Esophagus muscularis mucosa (tissue), 4 donors: ENCODE results near the gene MPZL1. TPM values are rescaled to one million over a fixed set of nuclear protein-coding genes. Genes with fewer than 3 reads are reported as not detected.

ENCODE experiments used
- DNase-seq: peaks from one replicate; pipeline ENCODE4 v3.0.0-alpha.2; 2017; ENCODE audit errors: extremely low spot score
- H3K27ac ChIP-seq, 4 donors: fragments of 200-600 bp; sonication (generic); replicated peaks in 1 of 4; 1 replicate in 3 of 4; 2 replicates in 1 of 4; pipeline ENCODE4 v1.5.1; 2016 to 2019; ENCODE audit warnings: mild to moderate bottlenecking in 1 of 4
- H3K27me3 ChIP-seq, 4 donors: fragments of 200-600 bp; sonication (generic); one replicate each; pipeline versions ENCODE4 v1.5.1 to v1.6.0; 2016 to 2019
- H3K36me3 ChIP-seq, 4 donors: fragments of 200-600 bp; sonication (generic); one replicate each; pipeline ENCODE4 v1.5.1; 2016 to 2019
- H3K4me1 ChIP-seq, 4 donors: fragments of 200-600 bp; sonication (generic); one replicate each; pipeline ENCODE4 v1.5.1; 2016 to 2019
- H3K4me3 ChIP-seq, 4 donors: fragments of 200-600 bp; sonication (generic); 1 replicate in 2 of 4; 2 replicates in 2 of 4; pipeline ENCODE4 v1.5.1; 2016 to 2019; ENCODE audit warnings: mild to moderate bottlenecking in 4 of 4, moderate library complexity in 1 of 4
- H3K9me3 ChIP-seq, 4 donors: fragments of 200-600 bp; sonication (generic); 1 replicate in 3 of 4; 2 replicates in 1 of 4; pipeline ENCODE4 v1.5.1; 2016 to 2019
- EP300 ChIP-seq: sonication (generic); formaldehyde crosslinking; IDR thresholded peaks from one replicate; pipeline ENCODE4 v1.6.1; 2017; ENCODE audit warnings: antibody characterized with exemption
- POLR2A ChIP-seq: fragments of 450-650 bp; IDR thresholded peaks from one replicate; pipeline ENCODE4 v1.6.1; 2017; ENCODE audit warnings: antibody characterized with exemption, moderate library complexity, mild to moderate bottlenecking, low read depth
- POLR2AphosphoS5 ChIP-seq, 2 donors: sonication (generic); formaldehyde crosslinking; IDR thresholded peaks; one replicate each; pipeline ENCODE4 v1.6.1; 2017; ENCODE audit warnings: antibody characterized with exemption in 2 of 2
- WGBS: methylation state at CpG from one replicate; pipeline ENCODE4 v1.1.5; 2018; 5-methylcytosine and 5-hydroxymethylcytosine counted together
- intact Hi-C: fragments of 100-400 bp; cut with DNase I; formaldehyde crosslinking; loops from one replicate; pipeline ENCODE4 v1.15.1; 2023
- total RNA-seq, 4 donors: library from RNA; depleted of rRNA; stranded (reverse); fragments of >200 nt; gene quantifications; one replicate each; pipeline versions ENCODE4 v1.1.0 to v1.2.1, GENCODE V29; 2016
- TF ChIP-seq, protein P1 (sequence below), 3 experiments: fragments of 200-600 bp in 2 of 3; fragments of 450-650 bp in 1 of 3; sonication (generic) in 2 of 3; IDR thresholded peaks; one replicate each; pipeline ENCODE4 v1.5.1; 2017 to 2019; ENCODE audit warnings: antibody characterized with exemption in 3 of 3, mild to moderate bottlenecking in 2 of 3, moderate library complexity in 1 of 3

MPZL1 gene
- total RNA-seq, 4 donors from 2014 or later = 72.7 to 130 (median 107) TPM

DNA sequence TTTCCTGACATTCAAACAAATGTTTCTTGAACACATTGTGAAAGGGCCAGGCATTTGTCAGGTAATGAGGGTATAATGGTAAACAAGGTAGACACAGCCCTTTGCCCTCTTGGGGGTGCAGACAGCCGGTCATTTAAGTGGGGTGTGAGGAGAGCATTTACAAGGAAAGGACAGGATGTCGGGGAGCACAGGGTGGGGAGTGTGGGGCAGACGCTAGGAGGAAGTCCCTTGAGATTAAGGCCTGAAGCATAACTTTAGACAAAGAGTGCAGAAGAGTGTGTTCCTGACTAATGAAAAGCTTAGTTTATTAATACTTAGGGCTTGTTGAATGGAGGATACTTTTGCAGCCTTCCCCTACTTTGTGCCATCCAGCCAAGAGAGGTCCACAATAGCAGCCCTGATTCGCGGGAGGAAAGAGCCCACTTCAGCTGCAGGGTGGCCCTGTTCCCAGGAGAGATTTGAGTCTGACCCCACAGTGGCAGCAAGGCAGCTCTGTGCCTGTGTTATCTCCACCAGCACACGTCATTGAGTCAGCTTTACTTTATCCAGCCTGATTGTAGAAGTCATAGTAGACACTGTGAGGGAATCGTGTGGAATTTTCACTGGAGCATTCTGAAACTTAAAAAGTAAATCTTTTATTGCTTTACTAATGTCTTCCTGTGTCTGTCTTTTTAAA lies 35.1 kb downstream of the MPZL1 start:
- H3K9me3 ChIP-seq = no peaks in the 10 kb centered on the region
- no peak overlapping the region for H3K4me3 ChIP-seq
- H3K27ac ChIP-seq = no peak overlapping the region
- no peaks in the 10 kb centered on the region for H3K27me3 ChIP-seq
- no peak for TF ChIP-seq EP300
- TF ChIP-seq, protein P1, sequence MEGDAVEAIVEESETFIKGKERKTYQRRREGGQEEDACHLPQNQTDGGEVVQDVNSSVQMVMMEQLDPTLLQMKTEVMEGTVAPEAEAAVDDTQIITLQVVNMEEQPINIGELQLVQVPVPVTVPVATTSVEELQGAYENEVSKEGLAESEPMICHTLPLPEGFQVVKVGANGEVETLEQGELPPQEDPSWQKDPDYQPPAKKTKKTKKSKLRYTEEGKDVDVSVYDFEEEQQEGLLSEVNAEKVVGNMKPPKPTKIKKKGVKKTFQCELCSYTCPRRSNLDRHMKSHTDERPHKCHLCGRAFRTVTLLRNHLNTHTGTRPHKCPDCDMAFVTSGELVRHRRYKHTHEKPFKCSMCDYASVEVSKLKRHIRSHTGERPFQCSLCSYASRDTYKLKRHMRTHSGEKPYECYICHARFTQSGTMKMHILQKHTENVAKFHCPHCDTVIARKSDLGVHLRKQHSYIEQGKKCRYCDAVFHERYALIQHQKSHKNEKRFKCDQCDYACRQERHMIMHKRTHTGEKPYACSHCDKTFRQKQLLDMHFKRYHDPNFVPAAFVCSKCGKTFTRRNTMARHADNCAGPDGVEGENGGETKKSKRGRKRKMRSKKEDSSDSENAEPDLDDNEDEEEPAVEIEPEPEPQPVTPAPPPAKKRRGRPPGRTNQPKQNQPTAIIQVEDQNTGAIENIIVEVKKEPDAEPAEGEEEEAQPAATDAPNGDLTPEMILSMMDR (IDR thresholded peaks at IDR 0.05) = no peak
- TF ChIP-seq POLR2A = no peak
- TF ChIP-seq POLR2AphosphoS5 (IDR thresholded peaks at IDR 0.05) = no peak
- 63% methylated on average over 7 of the region's 7 CpGs for WGBS
- no peaks in the 10 kb centered on the region for H3K36me3 ChIP-seq
- intact Hi-C loops = no loop called here
- H3K4me1 ChIP-seq = peaks cover 36 to 60% (median 46%) of the 10 kb centered on the region in 4 donors
- no peak for DNase-seq

DNA sequence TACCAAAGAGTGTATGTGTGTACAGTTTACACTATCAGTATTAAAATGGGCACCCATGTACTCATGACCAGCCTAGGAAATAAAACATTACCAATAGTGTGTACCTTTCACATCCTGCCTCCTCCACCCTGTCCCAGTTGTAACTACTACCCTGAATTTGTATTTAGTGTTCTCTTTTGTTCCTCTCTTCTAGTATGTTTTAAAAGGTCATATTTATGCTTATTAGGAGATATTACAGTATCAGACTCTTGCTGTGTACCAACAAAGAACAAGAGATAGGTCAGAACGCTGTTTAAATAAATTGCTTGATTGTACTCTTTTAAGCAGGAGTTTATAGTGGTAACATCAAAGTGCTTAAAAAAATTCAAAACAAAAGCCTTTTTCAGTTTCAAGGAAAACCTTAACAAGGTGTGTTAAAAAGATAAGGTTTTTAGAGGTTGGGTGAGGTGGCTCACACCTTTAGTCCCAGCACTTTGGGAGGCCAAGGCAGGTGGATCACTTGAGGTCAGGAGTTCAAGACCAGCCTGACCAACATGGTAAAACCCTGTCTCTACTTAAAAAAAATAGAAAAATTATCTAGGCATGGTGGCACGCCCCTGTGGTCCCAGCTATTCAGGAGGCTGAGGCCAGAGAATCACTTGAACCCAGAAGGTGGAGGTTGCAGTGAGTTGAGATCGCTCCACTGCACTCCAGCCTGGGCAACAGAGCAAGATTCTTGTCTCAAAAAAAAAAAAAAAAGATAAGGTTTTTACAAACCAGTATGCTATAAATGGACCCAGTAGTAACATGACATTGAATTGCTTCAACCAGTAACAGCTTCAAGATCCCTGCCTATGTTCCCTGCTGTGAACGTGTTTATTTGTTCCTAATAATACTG lies 35.9 kb downstream of the MPZL1 start:
- intact Hi-C loops = no loop called here
- H3K36me3 ChIP-seq = no peaks in the 10 kb centered on the region
- peaks cover 31 to 58% (median 45%) of the 10 kb centered on the region in 4 donors for H3K4me1 ChIP-seq
- WGBS = 98% methylated on average over 4 of the region's 4 CpGs
- H3K9me3 ChIP-seq = no peaks in the 10 kb centered on the region
- H3K4me3 ChIP-seq = no peak overlapping the region
- no peak overlapping the region for H3K27ac ChIP-seq
- no peak for DNase-seq
- H3K27me3 ChIP-seq = no peaks in the 10 kb centered on the region
- TF ChIP-seq, protein P1 (IDR thresholded peaks at IDR 0.05) = no peak
- no peak for TF ChIP-seq EP300

DNA sequence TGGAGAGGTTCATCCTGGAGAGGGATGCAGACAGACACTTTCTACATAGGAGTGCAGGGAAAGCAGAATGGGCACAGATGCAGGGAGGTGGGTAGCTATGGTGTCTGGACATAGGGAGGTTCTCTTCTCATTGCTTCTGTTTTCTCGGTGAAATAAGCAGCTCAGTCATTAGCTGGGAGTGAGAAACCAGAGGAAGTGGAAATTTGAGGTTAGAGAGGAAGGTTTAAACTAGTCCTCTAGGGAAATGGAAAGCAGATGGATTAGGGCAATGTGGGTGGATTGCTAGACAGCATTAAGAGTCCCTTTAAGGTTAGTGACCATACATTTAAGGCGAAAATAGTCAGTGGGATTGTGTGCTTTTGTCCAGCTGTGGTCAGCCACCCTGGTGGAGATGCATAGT lies 39.6 kb downstream of the MPZL1 start:
- intact Hi-C loops = no loop called here
- H3K4me1 ChIP-seq = peaks cover 28 to 56% (median 48%) of the 10 kb centered on the region in 4 donors
- TF ChIP-seq, protein P1 (IDR thresholded peaks at IDR 0.05) = no peak
- TF ChIP-seq POLR2A (no peak), EP300 (no peak), POLR2AphosphoS5 (IDR thresholded peaks at IDR 0.05) (no peak)

DNA sequence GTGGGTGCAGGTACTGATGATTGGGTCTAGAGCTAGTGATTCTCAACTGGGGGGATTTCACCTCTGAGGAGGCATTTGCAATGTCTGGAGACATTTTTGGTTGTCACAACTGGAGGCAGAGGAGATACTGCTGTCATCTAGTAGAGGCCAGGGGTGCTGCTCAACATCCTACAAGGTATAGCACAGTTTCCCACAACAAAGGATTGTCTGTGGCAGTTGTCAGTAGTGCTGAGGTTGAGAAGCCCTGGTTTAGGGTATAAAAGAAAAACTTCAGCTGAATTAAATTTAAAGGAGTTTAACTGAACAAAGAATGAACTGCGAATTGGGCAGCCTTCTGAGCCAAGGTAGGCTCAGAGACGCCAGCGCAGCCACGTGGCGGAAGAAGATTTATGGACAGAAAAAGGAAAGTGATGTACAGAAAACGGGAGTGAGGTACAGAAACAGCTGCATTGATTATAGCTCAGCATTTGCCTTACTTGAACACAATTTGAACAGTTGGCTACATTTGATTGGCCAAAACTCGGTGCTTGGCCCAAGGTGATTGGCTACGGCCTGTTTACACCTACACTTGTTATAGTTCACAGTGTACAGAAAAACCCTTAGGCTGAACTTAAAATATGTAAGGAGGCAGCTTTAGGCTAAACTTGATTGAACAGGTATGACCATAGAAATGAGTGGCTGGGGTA lies 40.4 kb downstream of the MPZL1 start:
- no peak for DNase-seq
- Histone ChIP-seq H3K4me1 (peaks cover 21 to 49% (median 42%) of the 10 kb centered on the region in 4 donors), H3K27ac (no peak overlapping the region), H3K9me3 (no peaks in the 10 kb centered on the region), H3K36me3 (peaks cover 0 to 18% (median 12%) of the 10 kb centered on the region in 4 donors), H3K27me3 (no peaks in the 10 kb centered on the region), H3K4me3 (no peak overlapping the region)
- intact Hi-C loops = no loop called here
- 96% methylated on average over 8 of the region's 8 CpGs for WGBS
- TF ChIP-seq, protein P1 (IDR thresholded peaks at IDR 0.05) = no peak

More for the DNA sequence above, 39.6 kb downstream of the MPZL1 start:
- Histone ChIP-seq H3K36me3 (peaks cover 0 to 10% (median 5%) of the 10 kb centered on the region in 4 donors), H3K9me3 (no peaks in the 10 kb centered on the region), H3K27me3 (no peaks in the 10 kb centered on the region), H3K4me3 (no peak overlapping the region), H3K27ac (no peak overlapping the region)
- no peak for DNase-seq
- 50% methylated on average over 2 of the region's 2 CpGs for WGBS
